HG03097 (cell line): ENCODE measurements around the gene BRSK2.
"Not testable (repeated sequence)": the region's sequence is repeated elsewhere in the genome, so short reads cannot be mapped to it uniquely, and the experiment has no call there.

ENCODE experiments used
- ATAC-seq: cut with Tn5 transposase; IDR thresholded peaks from one replicate; pipeline ENCODE4 v1.9.1; 2021; ENCODE audit not compliant: unreplicated experiment, low FRiP score

BRSK2 gene

GRCh38 chr11:1433568-1433967 lies 43.8 kb downstream of the BRSK2 start:
- no peak for ATAC-seq

- no peak for ATAC-seq
Observed at GRCh38 chr11:1433977-1434640, 44.4 kb downstream of the BRSK2 start.

- ATAC-seq: not testable (repeated sequence)
Observed at GRCh38 chr11:1435479-1435819, 45.7 kb downstream of the BRSK2 start.

GRCh38 chr11:1435820-1436467 lies 46.2 kb downstream of the BRSK2 start:
- no peak for ATAC-seq

- ATAC-seq: no peak
Observed at GRCh38 chr11:1436468-1437039, 46.8 kb downstream of the BRSK2 start.

- ATAC-seq: no peak
Observed at GRCh38 chr11:1437500-1437899, 47.8 kb downstream of the BRSK2 start.

- ATAC-seq: no peak
Observed at GRCh38 chr11:1438261-1438966, 48.7 kb downstream of the BRSK2 start.

- ATAC-seq: no peak
Observed at GRCh38 chr11:1438967-1439330, 49.2 kb downstream of the BRSK2 start.

GRCh38 chr11:1439341-1439740 lies 49.6 kb downstream of the BRSK2 start:
- ATAC-seq: no peak

- ATAC-seq: no peak
Observed at GRCh38 chr11:1440066-1440465, 50.3 kb downstream of the BRSK2 start.

GRCh38 chr11:1440496-1440895 lies 50.8 kb downstream of the BRSK2 start:
- no peak for ATAC-seq

- no peak for ATAC-seq
Observed at GRCh38 chr11:1442163-1442562, 52.4 kb downstream of the BRSK2 start.

GRCh38 chr11:1442807-1443366 lies 53.2 kb downstream of the BRSK2 start:
- ATAC-seq: no peak

GRCh38 chr11:1443737-1444136 lies 54.0 kb downstream of the BRSK2 start:
- ATAC-seq: no peak

- ATAC-seq: no peak
Observed at GRCh38 chr11:1444321-1444720, 54.6 kb downstream of the BRSK2 start.

GRCh38 chr11:1444823-1445422 lies 55.2 kb downstream of the BRSK2 start:
- ATAC-seq: no peak

GRCh38 chr11:1445741-1446445 lies 56.2 kb downstream of the BRSK2 start:
- ATAC-seq: no peak

- no peak for ATAC-seq
Observed at GRCh38 chr11:1446623-1447022, 56.9 kb downstream of the BRSK2 start.

- no peak for ATAC-seq
Observed at GRCh38 chr11:1447845-1448825, 58.4 kb downstream of the BRSK2 start.
